ENCODE results near the gene FKBP2. TPM values are rescaled to one million over a fixed set of nuclear protein-coding genes. Genes with fewer than 3 reads are reported as not detected.

FKBP2 gene
- total and polyA plus RNA-seq, 2 of the 13 experiments (the other 11 are each of a cell fraction or from before 2014, with no cell fraction given), result 30.1 to 53.3 TPM

DNA sequence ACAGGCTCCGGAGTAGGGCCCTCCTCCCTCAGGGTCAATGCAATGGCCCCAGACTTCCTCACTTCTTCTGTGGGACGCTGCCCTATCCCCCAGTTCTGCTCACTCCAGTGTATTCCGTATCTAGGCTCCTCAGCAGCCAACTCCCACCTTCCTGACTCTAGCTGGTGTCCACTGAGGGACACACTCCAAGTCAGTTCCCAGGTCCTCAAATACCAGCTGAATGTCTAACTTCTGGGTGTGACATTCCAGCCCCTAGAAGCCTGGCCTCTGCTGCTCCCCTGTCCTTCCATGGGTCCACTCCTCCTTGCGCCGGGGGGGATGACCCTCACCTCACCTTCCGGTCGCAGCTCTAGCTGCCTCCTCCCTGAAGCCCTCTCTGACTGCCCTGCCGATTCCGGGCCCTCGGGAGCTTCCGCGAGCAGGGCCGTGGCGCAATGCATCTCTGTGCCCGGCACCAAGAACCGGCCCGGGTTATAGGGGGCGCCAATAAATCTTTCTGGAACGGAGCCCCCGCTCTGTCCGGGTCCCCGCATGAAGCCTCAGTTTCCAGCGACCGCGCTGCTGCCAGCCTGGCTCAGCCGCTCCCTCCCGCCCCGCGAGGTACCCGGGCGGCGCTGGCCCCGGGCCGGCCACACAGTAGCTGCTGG lies 28.1 kb downstream of the FKBP2 start (continued):
- TF ChIP-seq ELF3 (CRISPR knock-in tag; IDR thresholded peaks at IDR 0.05) (no peak), PHF21A (CRISPR knock-in tag; IDR thresholded peaks at IDR 0.05) (no peak), ZNF773 (CRISPR knock-in tag; IDR thresholded peaks at IDR 0.05; ENCODE audit: borderline replicate concordance) (no peak), YY1 (IDR thresholded peaks at IDR 0.05; ENCODE audit: insufficient read depth, insufficient replicate concordance, low read depth, low read length) (no peak), ZNF3 (CRISPR knock-in tag; IDR thresholded peaks at IDR 0.05) (no peak), ZFY (CRISPR knock-in tag; IDR thresholded peaks at IDR 0.05) (no peak), ZNF34 (CRISPR knock-in tag; IDR thresholded peaks at IDR 0.05; ENCODE audit: borderline replicate concordance) (no peak), MED13 (CRISPR knock-in tag; IDR thresholded peaks at IDR 0.05) (no peak), ZFP41 (CRISPR knock-in tag; IDR thresholded peaks at IDR 0.05; ENCODE audit: borderline replicate concordance) (no peak), ZKSCAN5 (CRISPR knock-in tag; IDR thresholded peaks at IDR 0.05) (no peak), ZNF780A (CRISPR knock-in tag; IDR thresholded peaks at IDR 0.05) (no peak), KAT2B (IDR thresholded peaks at IDR 0.05; ENCODE audit: borderline replicate concordance, low read depth, low read length) (no peak)
- TF ChIP-seq, protein P1, sequence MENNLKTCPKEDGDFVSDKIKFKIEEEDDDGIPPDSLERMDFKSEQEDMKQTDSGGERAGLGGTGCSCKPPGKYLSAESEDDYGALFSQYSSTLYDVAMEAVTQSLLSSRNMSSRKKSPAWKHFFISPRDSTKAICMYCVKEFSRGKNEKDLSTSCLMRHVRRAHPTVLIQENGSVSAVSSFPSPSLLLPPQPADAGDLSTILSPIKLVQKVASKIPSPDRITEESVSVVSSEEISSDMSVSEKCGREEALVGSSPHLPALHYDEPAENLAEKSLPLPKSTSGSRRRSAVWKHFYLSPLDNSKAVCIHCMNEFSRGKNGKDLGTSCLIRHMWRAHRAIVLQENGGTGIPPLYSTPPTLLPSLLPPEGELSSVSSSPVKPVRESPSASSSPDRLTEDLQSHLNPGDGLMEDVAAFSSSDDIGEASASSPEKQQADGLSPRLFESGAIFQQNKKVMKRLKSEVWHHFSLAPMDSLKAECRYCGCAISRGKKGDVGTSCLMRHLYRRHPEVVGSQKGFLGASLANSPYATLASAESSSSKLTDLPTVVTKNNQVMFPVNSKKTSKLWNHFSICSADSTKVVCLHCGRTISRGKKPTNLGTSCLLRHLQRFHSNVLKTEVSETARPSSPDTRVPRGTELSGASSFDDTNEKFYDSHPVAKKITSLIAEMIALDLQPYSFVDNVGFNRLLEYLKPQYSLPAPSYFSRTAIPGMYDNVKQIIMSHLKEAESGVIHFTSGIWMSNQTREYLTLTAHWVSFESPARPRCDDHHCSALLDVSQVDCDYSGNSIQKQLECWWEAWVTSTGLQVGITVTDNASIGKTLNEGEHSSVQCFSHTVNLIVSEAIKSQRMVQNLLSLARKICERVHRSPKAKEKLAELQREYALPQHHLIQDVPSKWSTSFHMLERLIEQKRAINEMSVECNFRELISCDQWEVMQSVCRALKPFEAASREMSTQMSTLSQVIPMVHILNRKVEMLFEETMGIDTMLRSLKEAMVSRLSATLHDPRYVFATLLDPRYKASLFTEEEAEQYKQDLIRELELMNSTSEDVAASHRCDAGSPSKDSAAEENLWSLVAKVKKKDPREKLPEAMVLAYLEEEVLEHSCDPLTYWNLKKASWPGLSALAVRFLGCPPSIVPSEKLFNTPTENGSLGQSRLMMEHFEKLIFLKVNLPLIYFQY (CRISPR knock-in tag; IDR thresholded peaks at IDR 0.05; ENCODE audit: borderline replicate concordance), result no peak
- TF ChIP-seq, protein P2, sequence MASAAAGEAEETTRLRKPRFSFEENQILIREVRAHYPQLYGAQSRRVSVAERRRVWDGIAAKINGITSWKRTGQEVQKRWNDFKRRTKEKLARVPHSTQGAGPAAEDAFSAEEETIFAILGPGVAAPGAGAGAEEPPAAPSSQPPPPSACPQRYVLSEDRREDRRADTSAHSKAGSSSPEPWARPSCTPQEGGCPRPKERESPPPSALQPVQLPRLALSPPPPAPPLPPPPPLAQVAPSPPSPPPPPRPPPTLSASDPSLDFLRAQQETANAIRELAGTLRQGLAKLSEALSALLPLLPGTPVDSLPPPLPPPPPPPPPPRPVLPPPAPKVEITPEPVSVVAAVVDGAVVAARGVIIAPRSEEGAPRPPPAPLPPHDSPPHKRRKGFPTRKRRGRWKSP (CRISPR knock-in tag; IDR thresholded peaks at IDR 0.05), result peak; percentile 51; the same call in 1 of the 2 replicates
- TF ChIP-seq, protein P3, sequence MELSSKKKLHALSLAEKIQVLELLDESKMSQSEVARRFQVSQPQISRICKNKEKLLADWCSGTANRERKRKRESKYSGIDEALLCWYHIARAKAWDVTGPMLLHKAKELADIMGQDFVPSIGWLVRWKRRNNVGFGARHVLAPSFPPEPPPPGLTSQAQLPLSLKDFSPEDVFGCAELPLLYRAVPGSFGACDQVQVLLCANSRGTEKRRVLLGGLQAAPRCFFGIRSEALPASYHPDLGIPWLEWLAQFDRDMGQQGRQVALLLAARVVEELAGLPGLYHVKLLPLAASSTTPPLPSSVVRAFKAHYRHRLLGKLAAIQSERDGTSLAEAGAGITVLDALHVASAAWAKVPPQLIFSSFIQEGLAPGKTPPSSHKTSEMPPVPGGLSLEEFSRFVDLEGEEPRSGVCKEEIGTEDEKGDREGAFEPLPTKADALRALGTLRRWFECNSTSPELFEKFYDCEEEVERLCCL (CRISPR knock-in tag; IDR thresholded peaks at IDR 0.05; ENCODE audit: borderline replicate concordance), result no peak
- TF ChIP-seq, protein P4, sequence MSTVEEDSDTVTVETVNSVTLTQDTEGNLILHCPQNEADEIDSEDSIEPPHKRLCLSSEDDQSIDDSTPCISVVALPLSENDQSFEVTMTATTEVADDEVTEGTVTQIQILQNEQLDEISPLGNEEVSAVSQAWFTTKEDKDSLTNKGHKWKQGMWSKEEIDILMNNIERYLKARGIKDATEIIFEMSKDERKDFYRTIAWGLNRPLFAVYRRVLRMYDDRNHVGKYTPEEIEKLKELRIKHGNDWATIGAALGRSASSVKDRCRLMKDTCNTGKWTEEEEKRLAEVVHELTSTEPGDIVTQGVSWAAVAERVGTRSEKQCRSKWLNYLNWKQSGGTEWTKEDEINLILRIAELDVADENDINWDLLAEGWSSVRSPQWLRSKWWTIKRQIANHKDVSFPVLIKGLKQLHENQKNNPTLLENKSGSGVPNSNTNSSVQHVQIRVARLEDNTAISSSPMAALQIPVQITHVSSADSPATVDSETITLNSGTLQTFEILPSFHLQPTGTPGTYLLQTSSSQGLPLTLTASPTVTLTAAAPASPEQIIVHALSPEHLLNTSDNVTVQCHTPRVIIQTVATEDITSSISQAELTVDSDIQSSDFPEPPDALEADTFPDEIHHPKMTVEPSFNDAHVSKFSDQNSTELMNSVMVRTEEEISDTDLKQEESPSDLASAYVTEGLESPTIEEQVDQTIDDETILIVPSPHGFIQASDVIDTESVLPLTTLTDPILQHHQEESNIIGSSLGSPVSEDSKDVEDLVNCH (CRISPR knock-in tag; IDR thresholded peaks at IDR 0.05), result no peak
- TF ChIP-seq, protein P5, sequence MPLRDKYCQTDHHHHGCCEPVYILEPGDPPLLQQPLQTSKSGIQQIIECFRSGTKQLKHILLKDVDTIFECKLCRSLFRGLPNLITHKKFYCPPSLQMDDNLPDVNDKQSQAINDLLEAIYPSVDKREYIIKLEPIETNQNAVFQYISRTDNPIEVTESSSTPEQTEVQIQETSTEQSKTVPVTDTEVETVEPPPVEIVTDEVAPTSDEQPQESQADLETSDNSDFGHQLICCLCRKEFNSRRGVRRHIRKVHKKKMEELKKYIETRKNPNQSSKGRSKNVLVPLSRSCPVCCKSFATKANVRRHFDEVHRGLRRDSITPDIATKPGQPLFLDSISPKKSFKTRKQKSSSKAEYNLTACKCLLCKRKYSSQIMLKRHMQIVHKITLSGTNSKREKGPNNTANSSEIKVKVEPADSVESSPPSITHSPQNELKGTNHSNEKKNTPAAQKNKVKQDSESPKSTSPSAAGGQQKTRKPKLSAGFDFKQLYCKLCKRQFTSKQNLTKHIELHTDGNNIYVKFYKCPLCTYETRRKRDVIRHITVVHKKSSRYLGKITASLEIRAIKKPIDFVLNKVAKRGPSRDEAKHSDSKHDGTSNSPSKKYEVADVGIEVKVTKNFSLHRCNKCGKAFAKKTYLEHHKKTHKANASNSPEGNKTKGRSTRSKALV (CRISPR knock-in tag; IDR thresholded peaks at IDR 0.05), result no peak
- TF ChIP-seq, protein P6, sequence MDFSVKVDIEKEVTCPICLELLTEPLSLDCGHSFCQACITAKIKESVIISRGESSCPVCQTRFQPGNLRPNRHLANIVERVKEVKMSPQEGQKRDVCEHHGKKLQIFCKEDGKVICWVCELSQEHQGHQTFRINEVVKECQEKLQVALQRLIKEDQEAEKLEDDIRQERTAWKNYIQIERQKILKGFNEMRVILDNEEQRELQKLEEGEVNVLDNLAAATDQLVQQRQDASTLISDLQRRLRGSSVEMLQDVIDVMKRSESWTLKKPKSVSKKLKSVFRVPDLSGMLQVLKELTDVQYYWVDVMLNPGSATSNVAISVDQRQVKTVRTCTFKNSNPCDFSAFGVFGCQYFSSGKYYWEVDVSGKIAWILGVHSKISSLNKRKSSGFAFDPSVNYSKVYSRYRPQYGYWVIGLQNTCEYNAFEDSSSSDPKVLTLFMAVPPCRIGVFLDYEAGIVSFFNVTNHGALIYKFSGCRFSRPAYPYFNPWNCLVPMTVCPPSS (IDR thresholded peaks at IDR 0.05), result no peak

Data from HepG2 (cell line).